ENCODE results near the gene CIBAR2.

Gene CIBAR2

GRCh38 chr16:85103114-85104079 is 8.9 kb downstream of the CIBAR2 start:
- no peak for DNase-seq (ENCODE audit: low read depth in 2 of 3, low spot score in 2 of 3)

DNA sequence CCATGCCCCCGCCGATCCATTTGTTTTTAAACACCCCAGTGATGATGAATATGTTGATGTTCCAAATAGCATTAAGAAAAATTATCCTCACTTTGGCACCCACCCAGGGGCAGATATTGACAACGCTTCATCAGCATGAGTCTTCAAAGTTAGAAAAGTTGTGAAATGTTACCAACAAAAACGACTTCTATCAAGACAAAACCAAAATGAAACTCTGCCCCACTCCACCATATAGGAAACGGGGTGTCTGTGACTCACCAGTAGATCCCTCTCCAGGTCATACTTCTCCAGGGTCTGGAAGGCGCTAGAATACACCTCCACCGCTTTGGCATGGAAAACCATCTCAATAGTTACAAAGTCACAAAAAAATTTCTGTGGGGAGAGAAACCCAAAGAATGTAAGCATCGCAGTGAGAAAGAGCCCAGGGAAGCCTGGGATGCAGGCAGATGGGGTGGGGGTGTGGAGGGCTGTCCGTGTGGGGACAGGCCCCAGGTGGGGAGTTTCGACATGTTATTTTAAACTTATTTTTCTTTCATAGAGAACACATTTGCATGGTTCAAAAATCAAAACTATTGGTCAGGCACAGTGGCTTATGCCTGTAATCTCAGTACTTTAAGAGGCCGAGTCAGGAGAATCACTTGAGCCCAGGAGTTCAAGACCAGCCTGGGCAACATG is 10.2 kb downstream of the CIBAR2 start:
- no peak for DNase-seq (ENCODE audit: low read depth in 2 of 3, low spot score in 2 of 3)

DNA sequence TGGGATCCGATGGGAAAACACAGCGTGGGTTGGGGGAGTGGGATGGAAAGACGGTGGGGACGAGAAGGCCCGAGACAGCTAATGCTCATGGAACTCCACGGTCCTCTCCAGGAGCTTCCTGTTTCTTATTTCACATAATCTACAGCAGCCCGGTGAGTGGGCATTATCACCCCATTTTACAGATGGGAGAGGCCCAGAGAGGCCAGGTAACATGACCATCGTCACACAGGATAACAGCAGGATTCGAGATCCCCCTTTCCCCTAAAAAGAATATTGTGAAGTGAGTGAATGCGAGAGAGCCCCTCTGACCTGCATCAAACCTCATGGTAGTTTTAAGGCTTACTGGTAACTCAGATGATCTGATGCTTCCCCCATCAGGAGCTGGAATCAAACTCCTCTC is 12.0 kb downstream of the CIBAR2 start:
- DNase-seq (ENCODE audit: low read depth in 2 of 3, low spot score in 2 of 3) = no peak

GRCh38 chr16:85098565-85098964 is 13.7 kb downstream of the CIBAR2 start:
- DNase-seq (ENCODE audit: low read depth in 2 of 3, low spot score in 2 of 3) = no peak

- no peak for DNase-seq (ENCODE audit: low read depth in 2 of 3, low spot score in 2 of 3)
These were observed 15.4 kb downstream of the CIBAR2 start for GRCh38 chr16:85096921-85097320.

DNA sequence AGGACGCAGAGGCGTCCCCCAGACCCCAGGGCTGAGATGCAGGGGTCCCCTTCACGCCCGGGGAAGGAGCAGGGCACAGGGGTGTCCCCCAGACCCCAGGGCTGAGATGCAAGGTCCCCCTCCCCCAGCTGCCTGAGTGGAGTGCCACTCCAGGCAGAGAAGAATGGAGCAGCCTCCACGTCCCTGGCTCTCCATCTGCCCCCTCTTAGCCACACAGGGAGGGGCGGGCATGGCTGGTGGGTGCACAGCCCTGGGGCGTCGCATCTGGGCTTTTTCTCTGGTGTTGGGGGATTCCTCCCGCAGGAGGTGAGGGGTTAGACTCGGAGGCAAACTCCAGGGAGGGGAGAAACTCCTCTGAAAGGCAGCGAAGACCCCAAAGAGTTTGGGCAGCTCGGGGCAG is 17.5 kb downstream of the CIBAR2 start:
- no peak for DNase-seq (ENCODE audit: low read depth in 2 of 3, low spot score in 2 of 3)

- no peak for DNase-seq (ENCODE audit: low read depth in 2 of 3, low spot score in 2 of 3)
These were observed 18.0 kb downstream of the CIBAR2 start for GRCh38 chr16:85094176-85094805.

DNA sequence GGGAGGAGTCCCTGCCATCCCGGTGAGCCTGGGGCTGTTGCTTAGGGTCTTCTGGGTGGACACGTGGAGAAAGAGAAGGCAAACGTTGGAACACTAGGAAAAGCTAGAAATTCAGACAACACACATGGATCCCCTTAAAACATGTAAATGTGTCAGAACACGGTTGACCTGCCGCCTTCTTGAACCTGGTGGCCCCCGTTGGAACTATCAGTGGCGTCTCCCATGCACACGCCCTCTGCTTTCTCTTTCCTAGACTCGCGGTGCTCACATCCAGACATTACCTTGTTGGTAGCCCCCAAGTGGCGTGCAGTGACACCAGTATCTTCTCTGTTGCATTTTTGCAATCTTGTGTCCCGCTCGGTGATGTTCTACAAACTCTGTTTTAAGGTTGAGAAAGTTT is 18.6 kb downstream of the CIBAR2 start:
- no peak for DNase-seq (ENCODE audit: low read depth in 2 of 3, low spot score in 2 of 3)

DNA sequence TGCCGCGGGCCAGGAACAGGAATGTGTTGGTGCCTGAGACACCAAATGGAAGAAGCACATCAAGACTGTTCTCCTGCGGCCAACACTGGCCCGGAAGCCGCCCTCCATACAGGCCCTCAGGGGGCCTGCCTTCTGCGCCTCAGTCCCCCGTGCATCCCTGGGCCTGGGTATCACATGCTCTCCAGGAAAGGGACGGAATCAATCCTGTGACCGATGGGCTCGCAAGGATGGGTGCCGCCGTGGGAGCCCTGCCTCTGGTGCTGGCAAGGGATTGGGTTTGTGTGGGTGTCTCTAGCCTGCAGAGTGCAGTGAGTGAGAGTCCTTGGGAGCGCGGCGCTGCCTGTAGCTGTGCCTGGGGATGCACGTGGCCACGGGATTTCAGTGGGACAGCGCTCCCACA is 19.4 kb downstream of the CIBAR2 start:
- no peak for DNase-seq (ENCODE audit: low read depth in 2 of 3, low spot score in 2 of 3)

- DNase-seq (ENCODE audit: low read depth in 2 of 3, low spot score in 2 of 3) = no peak
These were observed 20.0 kb downstream of the CIBAR2 start for GRCh38 chr16:85092309-85092708.

- DNase-seq (ENCODE audit: low read depth in 2 of 3, low spot score in 2 of 3) = no peak
These were observed 20.8 kb downstream of the CIBAR2 start for GRCh38 chr16:85091522-85091910.

DNA sequence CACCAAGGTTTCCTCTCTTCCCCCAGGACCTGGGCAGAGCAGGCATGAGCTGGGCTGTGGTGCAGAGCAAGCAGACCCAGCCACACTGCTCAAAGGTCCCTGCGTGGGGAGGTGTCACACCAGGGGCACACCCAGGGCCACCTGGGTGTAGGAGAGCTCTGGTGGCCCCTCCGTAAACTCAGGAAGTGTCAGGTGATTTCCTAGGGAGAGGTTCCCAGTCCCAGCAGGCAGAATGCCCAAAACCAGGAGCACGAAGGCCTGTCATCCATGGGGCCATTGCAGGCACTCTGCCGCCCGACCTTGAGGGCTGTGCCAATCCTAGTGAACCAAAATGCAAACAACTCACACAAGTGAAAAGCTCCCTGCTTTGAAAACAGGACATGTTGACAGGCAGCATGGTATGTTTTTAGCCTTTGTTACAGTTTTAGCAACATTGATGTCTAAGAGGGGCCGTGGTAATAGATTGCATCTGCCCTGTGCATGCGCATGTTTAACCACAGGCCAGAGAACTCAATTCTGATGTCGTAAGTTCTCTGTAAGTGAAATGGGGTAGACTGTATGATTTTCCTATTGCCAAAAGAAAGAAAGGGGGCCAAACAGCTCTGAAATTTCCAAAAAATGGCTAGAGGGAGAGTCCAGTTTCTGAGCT is 21.3 kb downstream of the CIBAR2 start:
- DNase-seq (ENCODE audit: low read depth in 2 of 3, low spot score in 2 of 3) = no peak

- no peak for DNase-seq (ENCODE audit: low read depth in 2 of 3, low spot score in 2 of 3)
These were observed 22.1 kb downstream of the CIBAR2 start for GRCh38 chr16:85090181-85090580.

- no peak for DNase-seq (ENCODE audit: low read depth in 2 of 3, low spot score in 2 of 3)
These were observed 22.7 kb downstream of the CIBAR2 start for GRCh38 chr16:85089525-85089924.

- no peak for DNase-seq (ENCODE audit: low read depth in 2 of 3, low spot score in 2 of 3)
These were observed 23.6 kb downstream of the CIBAR2 start for GRCh38 chr16:85088570-85089199.

GRCh38 chr16:85087899-85088569 is 24.2 kb downstream of the CIBAR2 start:
- no peak for DNase-seq (ENCODE audit: low read depth in 2 of 3, low spot score in 2 of 3)

GRCh38 chr16:85086347-85087291 is 25.7 kb downstream of the CIBAR2 start:
- peak in 2 of 3 experiments; percentile 34 to 57 for DNase-seq (ENCODE audit: low read depth in 2 of 3, low spot score in 2 of 3)

DNA sequence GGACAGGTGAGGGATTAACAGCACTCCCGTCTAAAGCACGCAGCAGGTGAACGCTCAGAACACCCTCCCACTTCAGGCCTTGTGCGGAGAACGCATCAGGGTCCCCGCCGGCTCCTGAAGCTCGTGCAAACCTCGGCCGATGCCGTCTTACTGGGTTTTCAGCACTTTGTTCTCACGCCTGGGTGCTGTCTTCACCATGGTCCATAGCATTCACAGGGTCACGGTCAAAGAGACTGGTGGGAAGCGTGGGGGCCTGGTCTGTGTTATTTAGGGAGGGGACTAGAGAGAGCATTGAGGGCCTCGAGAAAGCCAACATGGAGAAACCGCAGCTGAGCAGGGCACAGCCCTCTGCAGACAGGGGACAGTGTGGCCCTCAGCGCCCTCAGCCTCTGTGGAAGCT is 26.6 kb downstream of the CIBAR2 start:
- DNase-seq (ENCODE audit: low read depth in 2 of 3, low spot score in 2 of 3) = no peak

- no peak for DNase-seq (ENCODE audit: low read depth in 2 of 3, low spot score in 2 of 3)
These were observed 27.3 kb downstream of the CIBAR2 start for GRCh38 chr16:85084841-85085510.
